HCT116 (cell line): ENCODE measurements around the gene GMDS. TPM values are rescaled to one million over a fixed set of nuclear protein-coding genes. Genes with fewer than 3 reads are reported as not detected.
A peak's percentile ranks its signal among the peaks of the same experiment; 100 is the strongest.

Experiments used
- ATAC-seq: fragments of 200-7000 bp; cut with Tn5 transposase; 2 replicates; pipeline ENCODE4 v1.9.1; 2020; ENCODE audit warnings: mild to moderate bottlenecking, moderate library complexity
- BruUV-seq: library from RNA; stranded (reverse); fragments of 400-500 nt; replicated peaks from 2 replicates; lab custom pipeline; 2021; lab: Mats Ljungman, UMichigan
- CTCF ChIA-PET: fragments of 300-600 bp; sonication (Branson Sonifier 250); formaldehyde crosslinking; loops from one replicate; lab custom pipeline; 2021; ENCODE audit warnings: antibody characterized with exemption; lab: Charles Lee
- POLR2A ChIA-PET: fragments of 300-600, 350-600 bp; sonication (Branson Sonifier 250); formaldehyde crosslinking; loops from one replicate; lab custom pipeline; 2021; ENCODE audit warnings: antibody characterized with exemption; lab: Charles Lee
- RAD21 ChIA-PET, 2 experiments: fragments of 300-600 bp; sonication (Branson Sonifier 250); formaldehyde crosslinking; loops; one replicate each; lab custom pipeline; 2023; ENCODE audit warnings: low total read pairs in 2 of 2; ENCODE audit not compliant: uncharacterized antibody in 2 of 2, unreplicated experiment in 2 of 2, low non-redundant PET in 1 of 2; lab: Charles Lee
- DNase-seq: peaks from one replicate; pipeline ENCODE4 v3.0.0-alpha.2; 2010; ENCODE audit warnings: low read depth, low spot score
- H2AFZ ChIP-seq: fragments of 200-600 bp; shearing (Covaris generic), sonication (generic); 2 replicates; pipeline ENCODE4 v1.6.1; 2017; ENCODE audit warnings: low read depth, mixed run types, mixed read lengths, antibody characterized with exemption, low read length; ENCODE audit not compliant: poor library complexity, severe bottlenecking
- H3K27ac ChIP-seq: 2 replicates; pipeline ENCODE4 v1.5.1; 2012; ENCODE audit warnings: low read depth, low read length
- H3K27me3 ChIP-seq: fragments of 200-600 bp; sonication (generic); 2 replicates; pipeline ENCODE4 v1.6.1; 2016; ENCODE audit warnings: mixed run types, low read length, mixed read lengths; ENCODE audit not compliant: insufficient read depth
- H3K36me3 ChIP-seq, 2 experiments: fragments of 200-500 bp in 1 of 2; fragments of 200-600 bp in 1 of 2; sonication (Bioruptor generic) in 1 of 2; sonication (generic) in 1 of 2; 2 replicates each; pipeline versions ENCODE4 v1.5.1 to v1.6.1; 2014 to 2016; ENCODE audit warnings: low read length in 2 of 2, inconsistent platforms in 1 of 2, mixed read lengths in 1 of 2, mixed run types in 1 of 2; ENCODE audit not compliant: insufficient read depth in 2 of 2, control insufficient read depth in 1 of 2
- H3K4me1 ChIP-seq, 2 experiments: fragments of 200-600 bp in 1 of 2; sonication (generic) in 1 of 2; 2 replicates each; pipeline versions ENCODE4 v1.5.1 to v1.6.1; 2012 to 2017; ENCODE audit warnings: low read length in 2 of 2, inconsistent platforms in 1 of 2, mild to moderate bottlenecking in 1 of 2, mixed read lengths in 1 of 2, mixed run types in 1 of 2, moderate library complexity in 1 of 2; ENCODE audit not compliant: insufficient read depth in 2 of 2, control insufficient read depth in 1 of 2
- H3K4me2 ChIP-seq: fragments of 200-600 bp; sonication (generic); 2 replicates; pipeline ENCODE4 v1.6.1; 2017; ENCODE audit warnings: mixed run types, low read length, mixed read lengths
- H3K4me3 ChIP-seq, 2 experiments: fragments of 200-600 bp in 1 of 2; sonication (generic) in 1 of 2; replicated peaks in 1 of 2; 2 replicates each; pipeline ENCODE4 v1.5.1; 2011 to 2016; ENCODE audit warnings: low read length in 2 of 2, control low read depth in 1 of 2, low read depth in 1 of 2, mild to moderate bottlenecking in 1 of 2, mixed read lengths in 1 of 2, mixed run types in 1 of 2
- H3K79me2 ChIP-seq: fragments of 200-600 bp; sonication (generic); 2 replicates; pipeline ENCODE4 v1.6.1; 2017; ENCODE audit warnings: mild to moderate bottlenecking, mixed run types, low read length, moderate library complexity, mixed read lengths; ENCODE audit not compliant: insufficient read depth
- H3K9ac ChIP-seq: fragments of 200-600 bp; sonication (generic); 2 replicates; pipeline ENCODE4 v1.6.1; 2016; ENCODE audit warnings: low read length, mixed read lengths
- H3K9me2 ChIP-seq: fragments of 200-600 bp; sonication (generic), shearing (Covaris generic); 2 replicates; pipeline ENCODE4 v1.6.1; 2017; ENCODE audit warnings: mixed run types, mild to moderate bottlenecking, moderate library complexity; ENCODE audit not compliant: insufficient read depth
- H3K9me3 ChIP-seq, 2 experiments: fragments of 200-500 bp in 1 of 2; fragments of 200-600 bp in 1 of 2; sonication (Bioruptor generic) in 1 of 2; sonication (generic) in 1 of 2; 2 replicates each; pipeline ENCODE4 v1.6.1; 2014 to 2017; ENCODE audit warnings: low read length in 2 of 2, mixed read lengths in 2 of 2, inconsistent platforms in 1 of 2, low read depth in 1 of 2, mild to moderate bottlenecking in 1 of 2, mixed run types in 1 of 2, moderate library complexity in 1 of 2; ENCODE audit not compliant: control insufficient read depth in 1 of 2, insufficient read depth in 1 of 2
- H4K20me1 ChIP-seq: fragments of 200-600 bp; sonication (generic), shearing (Covaris generic); 2 replicates; pipeline ENCODE4 v1.6.1; 2017; ENCODE audit warnings: mixed run types, mild to moderate bottlenecking, moderate library complexity; ENCODE audit not compliant: insufficient read depth
- CBX3 ChIP-seq: IDR thresholded peaks from 2 replicates; pipeline ENCODE4 v1.6.1; 2012; ENCODE audit warnings: low read depth
- CEBPB ChIP-seq: IDR thresholded peaks from 2 replicates; pipeline ENCODE4 v1.6.1; 2012; ENCODE audit warnings: low read depth
- CTCF ChIP-seq, 3 experiments: fragments of 200-600 bp in 1 of 3; sonication (generic) in 1 of 3; IDR thresholded peaks in 2 of 3; conservative IDR thresholded peaks in 1 of 3; 2 replicates each; pipeline ENCODE4 v1.5.1; 2012 to 2017; ENCODE audit warnings: low read depth in 2 of 3, low read length in 2 of 3, antibody characterized with exemption in 1 of 3, borderline replicate concordance in 1 of 3, control low read depth in 1 of 3, mild to moderate bottlenecking in 1 of 3, mixed read lengths in 1 of 3, mixed run types in 1 of 3, moderate library complexity in 1 of 3; ENCODE audit not compliant: insufficient read depth in 1 of 3
- EGR1 ChIP-seq: IDR thresholded peaks from 2 replicates; pipeline ENCODE4 v1.6.1; 2012; ENCODE audit warnings: low read depth
- ELF1 ChIP-seq: IDR thresholded peaks from 2 replicates; pipeline ENCODE4 v1.6.1; 2012; ENCODE audit warnings: low read depth, borderline replicate concordance
- EZH2phosphoT487 ChIP-seq: fragments of 200-600 bp; IDR thresholded peaks from 2 replicates; pipeline ENCODE4 v1.6.1; 2018; ENCODE audit warnings: antibody characterized with exemption, borderline replicate concordance
- FOSL1 ChIP-seq: IDR thresholded peaks from 2 replicates; pipeline ENCODE4 v1.6.1; 2012; ENCODE audit warnings: low read depth
- JUND ChIP-seq: IDR thresholded peaks from 2 replicates; pipeline ENCODE4 v1.6.1; 2012
- POLR2A ChIP-seq: IDR thresholded peaks from 2 replicates; pipeline ENCODE4 v1.7.0; 2011; ENCODE audit warnings: borderline replicate concordance; ENCODE audit not compliant: insufficient read depth, insufficient read length; ENCODE audit errors: extremely low read depth
- POLR2AphosphoS5 ChIP-seq: IDR thresholded peaks from 2 replicates; pipeline ENCODE4 v1.6.1; 2011; ENCODE audit warnings: mild to moderate bottlenecking, low read depth, low read length, moderate library complexity
- RAD21 ChIP-seq: IDR thresholded peaks from 2 replicates; pipeline ENCODE4 v1.6.1; 2012; ENCODE audit warnings: low read depth, mild to moderate bottlenecking
- REST ChIP-seq: IDR thresholded peaks from 2 replicates; pipeline ENCODE4 v1.6.1; 2012; ENCODE audit warnings: low read depth
- SIN3A ChIP-seq: IDR thresholded peaks from 2 replicates; pipeline ENCODE4 v1.6.1; 2012; ENCODE audit warnings: low read depth
- SP1 ChIP-seq: IDR thresholded peaks from 2 replicates; pipeline ENCODE4 v1.6.1; 2012; ENCODE audit warnings: low read depth
- TCF7L2 ChIP-seq: IDR thresholded peaks from 2 replicates; pipeline ENCODE4 v1.7.0; 2011; ENCODE audit warnings: borderline replicate concordance, inconsistent platforms; ENCODE audit not compliant: insufficient read depth, insufficient read length; ENCODE audit errors: extremely low read depth
- intact Hi-C: fragments of 100-400 bp; cut with micrococcal nuclease; formaldehyde crosslinking; loops from 2 replicates; pipeline ENCODE4 v1.10.0; 2022
- total RNA-seq: library from RNA; stranded (reverse); gene quantifications from one replicate; pipeline ENCODE4 v1.2.1, GENCODE V29; 2021; ENCODE audit not compliant: unreplicated experiment
- TF ChIP-seq, protein P1 (sequence below): IDR thresholded peaks from 2 replicates; pipeline ENCODE4 v1.6.1; 2012

Gene GMDS
- total RNA-seq, 1 experiment from 2014 or later, result 34.4 TPM

DNA sequence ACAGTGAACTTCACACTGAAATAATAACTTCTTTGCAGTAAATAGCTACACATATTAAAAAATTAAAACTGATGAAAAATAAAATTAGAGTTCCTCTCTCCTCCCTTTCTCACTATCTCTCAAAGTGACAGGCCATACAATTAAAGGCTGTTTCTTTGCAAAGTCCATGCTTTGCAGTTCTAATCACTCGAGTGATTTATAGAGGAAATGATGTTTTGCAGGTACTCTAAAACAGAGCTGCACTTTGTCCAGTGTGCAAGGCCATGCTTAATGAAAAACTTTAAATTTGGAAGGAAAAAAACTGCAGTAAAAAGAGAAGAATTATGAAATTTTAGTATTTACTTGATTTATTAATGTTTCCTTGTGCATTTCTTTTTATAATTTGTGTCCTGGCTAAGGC, 112.5 kb downstream of the GMDS start:
- BruUV-seq, result no TSS peak

DNA sequence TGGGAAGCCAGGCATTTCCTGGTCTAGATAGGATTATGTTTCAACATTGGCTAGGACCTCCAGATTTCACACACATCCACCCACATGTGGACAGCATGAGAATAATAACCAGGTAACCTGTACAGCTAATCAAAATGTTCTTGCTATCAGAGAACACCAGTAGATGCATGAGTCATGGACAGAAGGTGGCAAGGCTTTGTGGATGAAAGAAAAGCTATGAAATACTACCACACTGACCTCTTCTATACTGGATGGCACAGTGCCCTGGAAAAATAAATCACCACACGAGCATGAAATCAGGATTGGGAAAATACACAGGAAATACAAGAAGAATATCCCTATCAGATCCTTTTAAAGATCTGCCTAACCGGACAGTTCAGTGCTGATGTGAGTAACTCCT, 113.0 kb downstream of the GMDS start:
- H3K9ac ChIP-seq, result no peak overlapping the region
- no peak overlapping the region for H2AFZ ChIP-seq
- H3K9me2 ChIP-seq, result no peaks in the 10 kb centered on the region
- H3K27ac ChIP-seq, result peak overlapping the region; percentile 53
- TF ChIP-seq EGR1 (0 out of 2 replicates have a peak, but pooled peaks have one; percentile 25), CBX3 (peak; percentile 59; the same call in 1 of the 2 replicates), REST (no peak), POLR2A (no peak), CEBPB (peak; percentile 67), CTCF (IDR thresholded peaks at IDR 0.05 in 2 of 3, conservative IDR thresholded peaks at IDR 0.05 in 1 of 3; ENCODE audit: borderline replicate concordance in 1 of 3, insufficient read depth in 1 of 3, low read depth in 2 of 3, low read length in 2 of 3) (no peak), EZH2phosphoT487 (no peak), POLR2AphosphoS5 (peak; percentile 25; the same call in 1 of the 2 replicates), RAD21 (peak; percentile 14; the same call in 1 of the 2 replicates), JUND (peak; percentile 76), SP1 (peak; percentile 72), FOSL1 (peak; percentile 56), ELF1 (0 out of 2 replicates have a peak, but pooled peaks have one; percentile 21), SIN3A (peak; percentile 55; the same call in 1 of the 2 replicates)
- TF ChIP-seq, protein P1, sequence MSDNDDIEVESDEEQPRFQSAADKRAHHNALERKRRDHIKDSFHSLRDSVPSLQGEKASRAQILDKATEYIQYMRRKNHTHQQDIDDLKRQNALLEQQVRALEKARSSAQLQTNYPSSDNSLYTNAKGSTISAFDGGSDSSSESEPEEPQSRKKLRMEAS, result peak; percentile 40; the same call in 1 of the 2 replicates
- TF ChIP-seq, all 23 proteins: peak for 11
- no peaks in the 10 kb centered on the region for H3K9me3 ChIP-seq
- peak overlapping the region; percentile 56 for H3K4me2 ChIP-seq
- no peaks in the 10 kb centered on the region for H4K20me1 ChIP-seq
- H3K79me2 ChIP-seq, result no peaks in the 10 kb centered on the region
- RAD21 ChIA-PET, result no interaction called here
- intact Hi-C loops, result no loop called here
- ATAC-seq, result peak; percentile 91
- POLR2A ChIA-PET, result no interaction called here
- no TSS peak for BruUV-seq
- CTCF ChIA-PET, result interaction anchor here (1.6 kb wide), 1 partner anchor 26 kb away, joined by 4 read pairs; no protein-coding TSS in a partner anchor
- H3K4me1 ChIP-seq, result peaks cover 23 to 24% of the 10 kb centered on the region in 2 experiments
- no peaks in the 10 kb centered on the region for H3K27me3 ChIP-seq
- no peaks in the 10 kb centered on the region for H3K36me3 ChIP-seq
- no peak overlapping the region for H3K4me3 ChIP-seq
- peak; percentile 66 for DNase-seq

More for the DNA sequence above, 112.5 kb downstream of the GMDS start:
- Histone ChIP-seq H3K9me2 (no peaks in the 10 kb centered on the region), H3K9me3 (no peaks in the 10 kb centered on the region), H4K20me1 (no peaks in the 10 kb centered on the region), H3K4me3 (no peak overlapping the region), H3K27ac (peak overlapping the region; percentile 53; the same call in 1 of the 2 replicates), H3K4me2 (peak overlapping the region; percentile 56), H3K79me2 (no peaks in the 10 kb centered on the region), H3K27me3 (no peaks in the 10 kb centered on the region), H2AFZ (no peak overlapping the region), H3K4me1 (peaks cover 23 to 24% of the 10 kb centered on the region in 2 experiments), H3K9ac (no peak overlapping the region), H3K36me3 (no peaks in the 10 kb centered on the region)
- no peak for DNase-seq
- ChIA-PET POLR2A (no interaction called here), RAD21 (no interaction called here), CTCF (interaction anchor here (1.6 kb wide), 1 partner anchor 26 kb away, joined by 4 read pairs; no protein-coding TSS in a partner anchor)
- intact Hi-C loops, result no loop called here
- TF ChIP-seq SIN3A, result 0 out of 2 replicates have a peak, but pooled peaks have one; percentile 8
- no peak for TF ChIP-seq TCF7L2
- peak; percentile 11; the same call in 1 of the 2 replicates for ATAC-seq
